Measurements from ENCODE around the gene KRTAP4-7. TPM values are rescaled to one million over a fixed set of nuclear protein-coding genes. Genes with fewer than 3 reads are reported as not detected.

Gene KRTAP4-7
- total RNA-seq, 1 experiment from 2014 or later: not detected

DNA sequence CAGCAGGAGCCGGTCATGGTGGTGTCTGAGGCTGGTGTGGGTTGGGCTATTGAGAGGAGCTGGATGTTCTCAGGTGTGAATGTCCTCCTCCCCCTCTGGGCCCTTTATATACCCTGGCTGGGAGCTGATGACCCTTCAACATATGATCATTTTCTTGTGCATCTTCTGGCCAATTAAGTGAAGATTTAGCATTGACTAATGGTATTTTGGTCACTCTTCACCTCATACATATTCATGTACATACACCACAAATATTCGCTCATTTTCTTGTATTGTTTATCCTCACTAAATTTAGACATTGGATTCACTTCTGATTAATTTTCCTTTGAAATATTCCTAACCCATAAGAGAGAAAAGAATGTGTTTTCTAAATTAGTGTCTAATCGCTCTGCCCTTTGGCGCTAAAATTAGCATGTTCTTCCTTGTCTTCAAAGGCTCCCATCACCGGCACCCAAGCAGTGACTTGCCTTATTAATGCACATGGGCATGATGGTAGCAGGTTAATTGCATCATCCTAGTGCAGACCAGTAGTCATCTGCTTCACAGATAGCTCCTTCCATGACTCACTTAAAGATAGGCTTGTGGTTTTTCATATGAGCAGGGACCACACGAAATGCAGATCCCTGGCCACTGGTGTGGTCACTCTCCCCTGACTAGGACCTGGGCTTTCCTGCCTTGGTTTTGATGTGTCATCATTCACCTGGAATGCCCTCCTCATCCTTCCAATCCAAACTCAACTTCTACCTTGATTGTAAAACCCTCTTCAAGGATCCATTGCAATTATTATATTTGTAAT is 17.9 kb upstream of the KRTAP4-7 start, which contains the start of gene KRTAP2-4:
TSS of gene KRTAP2-4 (minus strand) at position 51 of the 796 bp plus-strand sequence. CDS start at position 17, 34 bp downstream.
- BruUV-seq (replicated peaks): no TSS peak
- Histone ChIP-seq H3K27me3 (ENCODE audit: low read length) (no peaks in the 10 kb centered on the region), H2AFZ (ENCODE audit: low read length) (no peak within 1 kb of the TSS), H3K4me1 (ENCODE audit: insufficient read depth, low read length) (peaks cover 60% of the 10 kb centered on the region), H3K27ac (ENCODE audit: low read length) (peak within 1 kb of the TSS; percentile 75), H3K9me2 (replicated peaks; ENCODE audit: low read length) (no peaks in the 10 kb centered on the region), H3K4me3 (ENCODE audit: low read length) (no peak within 1 kb of the TSS), H3F3A (ENCODE audit: low read length, unreplicated experiment) (no peaks in the 10 kb centered on the region), H3K79me2 (ENCODE audit: low read length) (no peaks in the 10 kb centered on the region), H3K4me2 (ENCODE audit: low read length) (0 out of 2 replicates have a peak within 1 kb of the TSS, but pooled peaks have one; percentile 34), H3K9me3 (ENCODE audit: low read length) (no peaks in the 10 kb centered on the region), H3K36me3 (ENCODE audit: low read depth, low read length) (no peaks in the 10 kb centered on the region), H4K20me1 (ENCODE audit: low read length) (no peaks in the 10 kb centered on the region), H3K9ac (ENCODE audit: low read length) (no peak within 1 kb of the TSS)
- no peak for TF ChIP-seq EZH2phosphoT487 (IDR thresholded peaks at IDR 0.05; ENCODE audit: borderline replicate concordance, low read length)
- TF ChIP-seq, protein P1, sequence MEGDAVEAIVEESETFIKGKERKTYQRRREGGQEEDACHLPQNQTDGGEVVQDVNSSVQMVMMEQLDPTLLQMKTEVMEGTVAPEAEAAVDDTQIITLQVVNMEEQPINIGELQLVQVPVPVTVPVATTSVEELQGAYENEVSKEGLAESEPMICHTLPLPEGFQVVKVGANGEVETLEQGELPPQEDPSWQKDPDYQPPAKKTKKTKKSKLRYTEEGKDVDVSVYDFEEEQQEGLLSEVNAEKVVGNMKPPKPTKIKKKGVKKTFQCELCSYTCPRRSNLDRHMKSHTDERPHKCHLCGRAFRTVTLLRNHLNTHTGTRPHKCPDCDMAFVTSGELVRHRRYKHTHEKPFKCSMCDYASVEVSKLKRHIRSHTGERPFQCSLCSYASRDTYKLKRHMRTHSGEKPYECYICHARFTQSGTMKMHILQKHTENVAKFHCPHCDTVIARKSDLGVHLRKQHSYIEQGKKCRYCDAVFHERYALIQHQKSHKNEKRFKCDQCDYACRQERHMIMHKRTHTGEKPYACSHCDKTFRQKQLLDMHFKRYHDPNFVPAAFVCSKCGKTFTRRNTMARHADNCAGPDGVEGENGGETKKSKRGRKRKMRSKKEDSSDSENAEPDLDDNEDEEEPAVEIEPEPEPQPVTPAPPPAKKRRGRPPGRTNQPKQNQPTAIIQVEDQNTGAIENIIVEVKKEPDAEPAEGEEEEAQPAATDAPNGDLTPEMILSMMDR (conservative IDR thresholded peaks at IDR 0.05; ENCODE audit: low read depth, low read length): no peak
- TF ChIP-seq EZH2 (IDR thresholded peaks at IDR 0.05; ENCODE audit: low read length, unreplicated experiment): no peak
- POLR2A ChIA-PET (ENCODE audit: unreplicated experiment): no interaction called here
- DNase-seq (peak; percentile 83), ATAC-seq (peak; percentile 67)
- intact Hi-C loops (cut with micrococcal nuclease): loop anchor here (10.0 kb wide), 2 partner anchors 61 to 149 kb away; partner anchors contain the start of gene KRTAP3-1
- CTCF ChIA-PET: no interaction called here

DNA sequence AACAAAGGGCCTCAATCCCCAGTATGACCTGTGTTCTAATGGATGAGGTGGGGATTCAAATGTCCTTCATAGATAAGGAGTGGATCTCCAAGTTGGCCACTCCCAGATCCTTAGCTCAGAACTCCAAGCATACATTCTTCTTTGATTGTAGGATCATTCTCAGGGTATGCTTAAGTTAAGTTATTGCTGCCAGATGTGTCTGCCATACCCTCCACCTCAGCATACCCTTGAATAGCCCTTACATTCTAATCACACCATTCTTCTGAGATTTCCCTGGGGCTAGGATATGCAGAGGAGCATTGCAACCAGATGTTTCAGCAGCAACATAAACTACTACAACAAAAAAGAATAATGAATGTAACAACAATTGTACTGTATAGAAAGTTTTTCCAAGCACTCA is 16.7 kb upstream of the KRTAP4-7 start:
- intact Hi-C loops (cut with micrococcal nuclease): loop anchor here (10.0 kb wide), 2 partner anchors 62 to 148 kb away; partner anchors contain the start of gene KRTAP3-1
- Histone ChIP-seq H3K79me2 (ENCODE audit: low read length) (no peaks in the 10 kb centered on the region), H3K27me3 (ENCODE audit: low read length) (no peaks in the 10 kb centered on the region), H3K4me1 (ENCODE audit: insufficient read depth, low read length) (peaks cover 48% of the 10 kb centered on the region), H3F3A (ENCODE audit: low read length, unreplicated experiment) (no peaks in the 10 kb centered on the region), H3K9me2 (replicated peaks; ENCODE audit: low read length) (no peaks in the 10 kb centered on the region), H3K4me2 (ENCODE audit: low read length) (no peak overlapping the region), H3K9ac (ENCODE audit: low read length) (no peak overlapping the region), H3K9me3 (ENCODE audit: low read length) (no peaks in the 10 kb centered on the region), H3K36me3 (ENCODE audit: low read depth, low read length) (no peaks in the 10 kb centered on the region), H4K20me1 (ENCODE audit: low read length) (no peaks in the 10 kb centered on the region), H3K27ac (ENCODE audit: low read length) (no peak overlapping the region), H3K4me3 (ENCODE audit: low read length) (no peak overlapping the region), H2AFZ (ENCODE audit: low read length) (no peak overlapping the region)
- ChIA-PET CTCF (no interaction called here), POLR2A (ENCODE audit: unreplicated experiment) (no interaction called here)
- DNase-seq (no peak), ATAC-seq (no peak)
- no TSS peak for BruUV-seq (replicated peaks)
- TF ChIP-seq EZH2 (IDR thresholded peaks at IDR 0.05; ENCODE audit: low read length, unreplicated experiment): no peak
- TF ChIP-seq, protein P1 (conservative IDR thresholded peaks at IDR 0.05; ENCODE audit: low read depth, low read length): no peak
- no peak for TF ChIP-seq EZH2phosphoT487 (IDR thresholded peaks at IDR 0.05; ENCODE audit: borderline replicate concordance, low read length)

DNA sequence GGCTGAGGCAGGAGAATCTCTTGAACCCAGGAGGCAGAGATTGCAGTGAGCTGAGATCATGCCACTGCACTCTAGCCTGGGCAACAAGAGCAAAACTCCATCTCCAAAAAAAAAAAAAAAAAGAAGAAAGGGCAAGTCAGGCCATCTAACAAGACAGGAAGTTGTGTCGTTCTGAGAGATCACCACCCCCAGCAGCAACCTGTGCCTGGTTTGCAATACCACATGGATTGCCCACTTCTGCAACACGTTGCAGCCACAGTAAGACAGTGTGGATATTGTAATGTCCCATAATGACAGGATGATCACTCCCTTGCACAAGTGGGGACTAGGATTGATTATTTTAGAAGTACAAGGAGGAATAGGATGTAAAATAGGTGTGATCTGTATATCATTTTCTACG is 14.9 kb upstream of the KRTAP4-7 start:
- CTCF ChIA-PET: no interaction called here

More for the DNA sequence above, 14.9 kb upstream of the KRTAP4-7 start:
- no peaks in the 10 kb centered on the region for H3K9me2 ChIP-seq (replicated peaks; ENCODE audit: low read length)
- no peak overlapping the region for H3K4me3 ChIP-seq (ENCODE audit: low read length)
- ATAC-seq (no peak), DNase-seq (no peak)
- H3F3A ChIP-seq (ENCODE audit: low read length, unreplicated experiment): no peaks in the 10 kb centered on the region
- H3K79me2 ChIP-seq (ENCODE audit: low read length): no peaks in the 10 kb centered on the region
- no peak overlapping the region for H3K4me2 ChIP-seq (ENCODE audit: low read length)
- H3K9me3 ChIP-seq (ENCODE audit: low read length): no peaks in the 10 kb centered on the region
- no peak overlapping the region for H3K9ac ChIP-seq (ENCODE audit: low read length)
- H3K27ac ChIP-seq (ENCODE audit: low read length): no peak overlapping the region
- H4K20me1 ChIP-seq (ENCODE audit: low read length): no peaks in the 10 kb centered on the region
- no peaks in the 10 kb centered on the region for H3K27me3 ChIP-seq (ENCODE audit: low read length)
- BruUV-seq (replicated peaks): no TSS peak
- POLR2A ChIA-PET (ENCODE audit: unreplicated experiment): no interaction called here
- no peaks in the 10 kb centered on the region for H3K36me3 ChIP-seq (ENCODE audit: low read depth, low read length)
- TF ChIP-seq, protein P1 (conservative IDR thresholded peaks at IDR 0.05; ENCODE audit: low read depth, low read length): no peak
- no peak for TF ChIP-seq EZH2phosphoT487 (IDR thresholded peaks at IDR 0.05; ENCODE audit: borderline replicate concordance, low read length)
- H3K4me1 ChIP-seq (ENCODE audit: insufficient read depth, low read length): peaks cover 30% of the 10 kb centered on the region
- no peak overlapping the region for H2AFZ ChIP-seq (ENCODE audit: low read length)
- intact Hi-C loops (cut with micrococcal nuclease): loop anchor here (10.0 kb wide), 2 partner anchors 64 to 146 kb away; partner anchors contain the start of gene KRTAP3-1

All from PC-3 (cell line).